GM13977 (cell line): Measurements from ENCODE around the gene TPP1.

Experiments used
- DNase-seq: peaks from one replicate; pipeline ENCODE4 v3.0.0; 2012; ENCODE audit warnings: low spot score
- in situ Hi-C: fragments of 300-500 bp; cut with MboI; formaldehyde crosslinking; loops from one replicate; pipeline ENCODE4 v1.12.0; 2022; ENCODE audit warnings: low sequenced_read_pairs, low pct_unique_long_range_greater_than_20kb, mixed read lengths, inconsistent platforms; ENCODE audit not compliant: unreplicated experiment
- TF ChIP-seq, protein P1 (sequence below): IDR thresholded peaks from 2 replicates; pipeline ENCODE4 v1.5.1; 2012; ENCODE audit warnings: mild to moderate bottlenecking, control low read depth; ENCODE audit not compliant: insufficient read depth; ENCODE audit errors: extremely low read depth, missing control alignments

TPP1 gene

DNA sequence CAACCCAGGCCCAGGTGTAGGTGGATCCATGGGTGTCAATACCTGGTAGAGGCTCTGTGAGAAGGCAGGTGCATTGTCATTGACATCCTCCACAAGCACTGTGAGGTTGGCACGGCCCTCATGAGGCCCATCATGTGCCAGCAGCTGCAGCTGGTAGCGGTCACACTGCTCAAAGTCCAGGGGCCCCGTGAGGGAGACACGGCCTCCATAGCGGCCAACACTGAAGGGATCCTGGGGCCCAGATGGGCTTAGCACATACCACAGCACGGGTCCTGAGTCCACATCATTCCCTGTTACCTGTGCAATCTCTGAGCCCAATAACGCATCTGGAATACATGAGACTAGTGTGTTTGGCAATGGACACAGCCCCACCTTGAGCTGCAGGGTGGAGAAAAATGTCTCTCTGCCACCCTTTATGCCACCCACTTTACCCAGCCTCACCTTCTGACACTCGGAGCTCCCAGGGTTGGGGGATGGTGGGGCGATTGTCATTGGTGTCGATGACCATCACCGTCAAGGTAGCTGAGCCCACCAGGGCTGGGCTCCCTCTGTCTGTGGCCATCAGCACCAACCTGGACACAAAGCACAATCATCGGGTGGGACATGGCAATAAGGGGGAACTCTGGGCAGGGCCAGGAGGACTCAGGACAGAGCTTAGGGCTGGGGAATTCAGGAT is 6.1 kb upstream of the TPP1 start:
- in situ Hi-C loops, result no loop called here
- DNase-seq, result no peak
- TF ChIP-seq, protein P1, sequence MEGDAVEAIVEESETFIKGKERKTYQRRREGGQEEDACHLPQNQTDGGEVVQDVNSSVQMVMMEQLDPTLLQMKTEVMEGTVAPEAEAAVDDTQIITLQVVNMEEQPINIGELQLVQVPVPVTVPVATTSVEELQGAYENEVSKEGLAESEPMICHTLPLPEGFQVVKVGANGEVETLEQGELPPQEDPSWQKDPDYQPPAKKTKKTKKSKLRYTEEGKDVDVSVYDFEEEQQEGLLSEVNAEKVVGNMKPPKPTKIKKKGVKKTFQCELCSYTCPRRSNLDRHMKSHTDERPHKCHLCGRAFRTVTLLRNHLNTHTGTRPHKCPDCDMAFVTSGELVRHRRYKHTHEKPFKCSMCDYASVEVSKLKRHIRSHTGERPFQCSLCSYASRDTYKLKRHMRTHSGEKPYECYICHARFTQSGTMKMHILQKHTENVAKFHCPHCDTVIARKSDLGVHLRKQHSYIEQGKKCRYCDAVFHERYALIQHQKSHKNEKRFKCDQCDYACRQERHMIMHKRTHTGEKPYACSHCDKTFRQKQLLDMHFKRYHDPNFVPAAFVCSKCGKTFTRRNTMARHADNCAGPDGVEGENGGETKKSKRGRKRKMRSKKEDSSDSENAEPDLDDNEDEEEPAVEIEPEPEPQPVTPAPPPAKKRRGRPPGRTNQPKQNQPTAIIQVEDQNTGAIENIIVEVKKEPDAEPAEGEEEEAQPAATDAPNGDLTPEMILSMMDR, result no peak

GRCh38 chr11:6623391-6624363 is 4.5 kb upstream of the TPP1 start:
- TF ChIP-seq, protein P1, result no peak
- in situ Hi-C loops, result no loop called here
- no peak for DNase-seq

DNA sequence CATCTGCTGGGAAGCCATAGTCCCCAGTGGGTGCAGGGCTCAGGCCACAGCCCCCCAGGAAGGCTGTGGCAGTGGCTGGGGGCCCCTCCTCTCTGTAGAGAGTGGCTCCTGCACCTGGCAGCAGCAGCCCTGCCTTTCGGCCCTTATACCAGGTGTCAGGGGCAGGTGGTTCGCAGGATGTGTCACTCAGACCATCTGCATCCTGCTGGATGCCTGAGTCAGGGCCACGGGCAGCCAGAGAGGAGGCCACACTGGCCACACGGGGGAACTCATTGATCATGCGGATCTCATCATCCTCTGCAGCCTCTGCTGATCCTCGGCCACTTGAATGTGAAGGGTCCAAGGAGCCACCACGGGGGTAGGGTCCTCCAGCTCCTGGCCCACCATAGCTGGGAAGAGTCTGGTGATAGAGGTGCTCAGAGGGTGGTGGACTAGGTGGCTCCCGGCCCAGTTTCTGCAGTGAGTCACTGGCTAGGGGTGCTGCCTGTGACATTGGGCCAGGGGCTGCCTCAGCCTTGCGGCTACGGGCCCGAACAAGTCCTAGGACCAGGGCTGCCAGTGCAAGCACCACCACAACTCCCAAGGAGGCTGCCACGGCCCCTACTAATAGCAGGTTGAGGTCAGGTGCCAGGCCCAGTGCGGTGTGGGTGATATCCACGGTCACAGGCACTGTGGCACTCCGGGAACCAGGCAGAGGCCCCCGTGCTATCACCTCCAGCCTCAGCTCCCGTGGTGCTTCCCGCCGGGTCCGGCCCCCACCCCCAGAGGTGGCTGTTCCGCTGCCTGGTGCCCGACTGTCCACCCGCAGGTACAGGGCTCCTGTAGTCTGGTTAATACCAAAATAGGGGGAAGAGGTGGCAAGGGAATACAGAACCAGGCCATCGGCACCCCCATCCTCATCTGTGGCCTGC is 3.3 kb upstream of the TPP1 start:
- TF ChIP-seq, protein P1, result no peak
- in situ Hi-C loops, result no loop called here
- DNase-seq, result no peak

- no peak for DNase-seq
- TF ChIP-seq, protein P1, result no peak
- in situ Hi-C loops, result no loop called here
These were observed 2.5 kb upstream of the TPP1 start for GRCh38 chr11:6621711-6622211.

GRCh38 chr11:6620636-6621035 is 1.4 kb upstream of the TPP1 start:
- in situ Hi-C loops, result no loop called here
- no peak for DNase-seq
- TF ChIP-seq, protein P1, result no peak
